Lung (tissue), 12 donors: ENCODE measurements around the gene TOGARAM1. TPM values are rescaled to one million over a fixed set of nuclear protein-coding genes. Genes with fewer than 3 reads are reported as not detected.

Source experiments
- ATAC-seq: fragments of 200-7000 bp; cut with Tn5 transposase; one replicate; pipeline ENCODE4 v1.9.1; 2020; ENCODE audit warnings: moderate number of reproducible peaks; ENCODE audit not compliant: insufficient read depth, low FRiP score
- DNase-seq, 3 donors: peaks; one replicate each; pipeline ENCODE4 v3.0.0-alpha.2; 2013 to 2017
- H3K27ac ChIP-seq, 2 donors: one replicate each; pipeline ENCODE4 v1.5.1; 2013; ENCODE audit warnings: mild to moderate bottlenecking in 2 of 2, moderate library complexity in 2 of 2, control low read depth in 1 of 2, inconsistent platforms in 1 of 2, low read depth in 1 of 2, low read length in 1 of 2
- H3K27me3 ChIP-seq, 3 donors: one replicate each; pipeline ENCODE4 v1.5.1; 2013; ENCODE audit warnings: low read length in 2 of 3; ENCODE audit not compliant: control insufficient read depth in 3 of 3, insufficient read depth in 3 of 3
- H3K36me3 ChIP-seq, 4 donors: one replicate each; pipeline ENCODE4 v1.5.1; 2013; ENCODE audit warnings: low read length in 4 of 4, mild to moderate bottlenecking in 1 of 4, moderate library complexity in 1 of 4; ENCODE audit not compliant: control insufficient read depth in 4 of 4, insufficient read depth in 4 of 4
- H3K4me1 ChIP-seq, 5 donors: one replicate each; pipeline ENCODE4 v1.5.1; 2013; ENCODE audit warnings: low read length in 5 of 5, mild to moderate bottlenecking in 2 of 5, moderate library complexity in 1 of 5; ENCODE audit not compliant: control insufficient read depth in 5 of 5, insufficient read depth in 5 of 5
- H3K4me3 ChIP-seq: one replicate; pipeline ENCODE4 v1.5.1; 2013; ENCODE audit warnings: mild to moderate bottlenecking, control low read depth, moderate library complexity
- H3K9ac ChIP-seq, 2 donors: one replicate each; pipeline ENCODE4 v1.5.1; 2013; ENCODE audit warnings: low read length in 2 of 2, control low read depth in 1 of 2; ENCODE audit not compliant: insufficient read depth in 1 of 2
- H3K9me3 ChIP-seq, 4 donors: one replicate each; pipeline ENCODE4 v1.5.1; 2013; ENCODE audit warnings: low read length in 3 of 4, mild to moderate bottlenecking in 1 of 4, moderate library complexity in 1 of 4; ENCODE audit not compliant: control insufficient read depth in 4 of 4, insufficient read depth in 3 of 4
- CTCF ChIP-seq: IDR thresholded peaks from 2 replicates; pipeline ENCODE4 v1.5.1; 2012; ENCODE audit warnings: mild to moderate bottlenecking; ENCODE audit errors: control extremely low read depth, extremely low read depth
- WGBS, 2 donors: extraction: QIAGEN DNeasy Blood & Tissue Kit; methylation state at CpG; one replicate each; pipeline ENCODE4 v1.1.7; 2013; 5-methylcytosine and 5-hydroxymethylcytosine counted together
- polyA plus RNA-seq, 2 donors: library from polyadenylated mRNA; stranded (reverse); fragments of 200-250 nt; gene quantifications; one replicate each; pipeline ENCODE4 v1.2.1, GENCODE V29; 2013
- total RNA-seq, 2 donors: library from RNA; depleted of rRNA in 1 of 2; stranded (reverse); fragments of >200 nt in 1 of 2; gene quantifications; one replicate each; pipeline ENCODE4 v1.2.1, GENCODE V29; 2014 to 2021
- donor health status: control.
- donor health status: control.
- donor health status: Bipolar disorder and iron deficiency.
- donor health status: healthy.
- donor health status: DM: yes; HTN: yes; CAD: no.

TOGARAM1 gene
- total and polyA plus RNA-seq, 4 donors: 4.2 to 52.0 (median 11.4) TPM

DNA sequence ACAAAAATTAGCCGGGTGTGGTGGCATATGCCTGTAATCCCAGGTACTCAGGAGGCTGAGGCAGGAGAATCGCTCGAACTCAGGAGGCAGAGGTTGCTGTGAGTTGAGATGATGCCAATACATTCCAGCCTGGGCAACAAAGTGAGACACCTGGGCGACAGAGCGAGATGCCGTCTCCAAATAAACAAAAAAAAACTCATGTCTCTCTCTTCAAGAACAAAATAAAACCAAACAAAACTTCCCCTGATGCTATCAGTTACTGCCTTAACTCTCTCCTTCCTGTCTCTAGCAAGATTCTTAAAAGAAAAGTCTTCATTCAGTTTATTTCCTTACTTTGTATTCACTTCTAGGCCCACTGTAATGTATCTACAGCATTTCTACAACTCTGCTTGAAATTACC is 21.0 kb upstream of the TOGARAM1 start:
- 81 to 85% methylated on average over 6 of the region's 6 CpGs for WGBS, 2 donors
- Histone ChIP-seq H3K36me3 (peaks cover 11 to 41% (median 24%) of the 10 kb centered on the region in 4 donors), H3K4me3 (no peak overlapping the region), H3K9ac (no peak overlapping the region), H3K4me1 (no peaks in the 10 kb centered on the region), H3K27ac (no peak overlapping the region), H3K27me3 (no peaks in the 10 kb centered on the region), H3K9me3 (no peaks in the 10 kb centered on the region)
- TF ChIP-seq CTCF: no peak
- DNase-seq (no peak), ATAC-seq (no peak)

DNA sequence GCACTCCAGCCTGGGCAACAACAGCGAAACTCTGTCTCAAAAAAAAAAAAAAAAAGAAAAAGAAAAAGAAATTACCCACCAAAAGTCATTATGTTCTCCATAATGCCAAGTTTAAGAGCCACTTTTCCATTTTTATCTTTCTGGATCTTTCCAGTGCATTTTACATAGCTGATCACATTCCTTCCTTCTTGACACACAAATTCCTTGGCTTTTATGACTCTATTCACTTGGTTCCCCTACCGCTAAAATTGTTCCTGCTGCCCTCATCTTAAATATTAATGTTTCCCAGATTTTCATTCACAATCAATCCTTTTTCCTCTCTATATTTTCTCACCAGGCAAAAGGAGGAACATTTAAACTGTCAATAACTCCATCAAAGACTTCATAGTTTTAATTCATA is 20.4 kb upstream of the TOGARAM1 start:
- DNase-seq (no peak), ATAC-seq (no peak)
- Histone ChIP-seq H3K9me3 (no peaks in the 10 kb centered on the region), H3K4me3 (no peak overlapping the region), H3K9ac (no peak overlapping the region), H3K27ac (no peak overlapping the region), H3K4me1 (no peaks in the 10 kb centered on the region), H3K27me3 (no peaks in the 10 kb centered on the region), H3K36me3 (peaks cover 10 to 41% (median 24%) of the 10 kb centered on the region in 4 donors)
- WGBS, 2 donors: 98 to 100% methylated on average over 1 to 2 of the region's 2 CpGs
- no peak for TF ChIP-seq CTCF

DNA sequence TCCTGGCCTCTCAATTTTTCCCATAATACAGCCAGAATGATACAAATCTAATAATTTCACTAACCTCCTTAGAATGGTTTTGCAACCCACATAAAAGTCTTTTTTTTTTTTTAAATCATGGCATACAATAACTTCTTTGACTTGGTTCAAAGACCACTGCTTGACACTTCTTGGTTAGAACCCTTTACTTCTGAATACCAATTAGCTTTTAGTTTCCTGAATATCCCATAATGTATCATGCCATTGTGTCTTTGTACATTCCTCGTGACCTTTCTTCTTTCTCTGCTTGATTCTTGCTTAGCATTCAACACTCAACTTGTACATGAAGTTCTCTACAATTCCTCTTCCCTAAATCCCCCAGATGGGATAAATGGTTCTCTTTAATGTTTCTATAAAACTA is 19.6 kb upstream of the TOGARAM1 start:
- TF ChIP-seq CTCF: no peak
- WGBS, 2 donors: 96 to 100% methylated on average over 1 of the region's 1 CpG

DNA sequence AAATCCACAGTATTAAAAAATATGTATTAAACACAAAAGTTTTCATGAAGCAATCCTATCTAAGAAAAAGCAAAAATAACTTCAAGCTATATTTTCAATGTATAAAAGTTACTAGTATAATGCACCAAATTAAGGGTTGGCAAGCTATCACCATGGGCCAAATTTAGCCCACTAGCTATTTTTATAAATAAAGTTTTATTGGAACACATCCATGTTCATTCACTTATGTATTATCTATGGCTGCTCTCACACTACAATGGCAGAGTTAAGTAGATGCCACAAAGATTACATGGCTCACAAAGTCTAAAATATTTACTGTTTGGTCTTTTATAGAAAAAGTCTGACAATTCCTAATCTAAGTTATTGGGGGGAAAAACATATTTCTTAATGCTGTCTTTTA is 17.9 kb upstream of the TOGARAM1 start:
- Histone ChIP-seq H3K27ac (no peak overlapping the region), H3K4me1 (no peaks in the 10 kb centered on the region), H3K4me3 (no peak overlapping the region), H3K27me3 (no peaks in the 10 kb centered on the region), H3K9ac (no peak overlapping the region), H3K9me3 (peaks cover 0 to 3% (median 0%) of the 10 kb centered on the region in 4 donors), H3K36me3 (peaks cover 4 to 41% (median 21%) of the 10 kb centered on the region in 4 donors)
- no peak for TF ChIP-seq CTCF
- no peak for DNase-seq
- no peak for ATAC-seq

More for the DNA sequence above, 19.6 kb upstream of the TOGARAM1 start:
- no peak for DNase-seq
- Histone ChIP-seq H3K9ac (no peak overlapping the region), H3K36me3 (peaks cover 10 to 46% (median 25%) of the 10 kb centered on the region in 4 donors), H3K4me3 (no peak overlapping the region), H3K9me3 (peaks cover 0 to 3% (median 0%) of the 10 kb centered on the region in 4 donors), H3K27ac (no peak overlapping the region), H3K4me1 (no peaks in the 10 kb centered on the region), H3K27me3 (no peaks in the 10 kb centered on the region)
- no peak for ATAC-seq
